ENCODE results near the gene PRRC2B.

The PRRC2B gene

DNA sequence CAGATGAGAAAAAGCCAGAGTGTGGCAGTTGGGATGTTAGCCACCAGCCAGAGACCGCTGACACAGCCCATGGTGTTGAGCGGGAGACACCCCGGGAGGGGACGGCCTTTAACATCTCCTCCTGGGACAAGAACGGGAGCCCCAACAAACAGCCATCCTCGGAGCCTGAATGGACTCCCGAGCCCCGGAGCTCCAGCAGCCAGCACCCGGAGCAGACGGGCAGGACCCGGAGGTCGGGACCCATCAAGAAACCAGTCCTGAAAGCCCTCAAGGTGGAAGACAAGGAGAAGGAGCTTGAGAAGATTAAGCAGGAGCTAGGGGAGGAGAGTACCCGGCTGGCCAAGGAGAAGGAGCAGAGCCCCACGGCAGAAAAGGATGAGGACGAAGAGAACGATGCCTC is 80.8 kb downstream of the PRRC2B start:
- no peak for DNase-seq

DNA sequence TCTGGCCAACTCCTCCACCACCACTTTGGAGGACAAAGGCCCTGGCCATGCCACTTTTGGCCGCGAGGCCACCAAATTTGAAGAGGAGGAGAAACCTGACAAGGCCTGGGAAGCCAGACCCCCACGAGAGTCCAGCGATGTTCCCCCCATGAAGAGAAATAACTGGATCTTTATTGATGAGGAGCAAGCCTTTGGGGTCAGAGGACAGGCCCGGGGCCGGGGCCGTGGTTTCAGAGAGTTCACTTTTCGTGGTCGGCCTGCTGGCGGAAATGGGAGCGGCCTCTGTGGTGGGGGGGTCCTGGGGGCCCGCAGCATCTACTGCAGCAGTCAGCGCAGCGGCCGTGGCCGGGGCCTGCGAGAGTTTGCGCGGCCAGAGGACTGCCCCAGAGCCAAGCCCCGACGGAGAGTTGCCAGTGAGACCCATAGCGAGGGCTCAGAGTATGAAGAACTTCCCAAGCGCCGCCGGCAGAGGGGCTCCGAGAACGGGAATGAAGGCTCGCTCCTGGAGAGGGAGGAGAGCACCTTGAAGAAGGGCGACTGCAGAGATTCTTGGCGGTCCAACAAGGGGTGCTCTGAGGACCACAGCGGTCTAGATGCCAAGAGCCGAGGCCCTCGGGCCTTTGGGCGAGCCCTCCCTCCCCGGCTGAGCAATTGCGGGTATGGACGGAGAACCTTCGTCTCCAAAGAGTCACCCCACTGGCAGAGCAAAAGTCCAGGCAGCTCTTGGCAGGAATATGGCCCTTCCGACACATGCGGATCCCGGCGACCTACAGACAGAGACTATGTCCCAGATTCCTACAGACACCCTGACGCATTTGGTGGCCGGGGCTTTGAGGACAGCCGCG is 81.4 kb downstream of the PRRC2B start:
- no peak for DNase-seq

- DNase-seq = no peak
Observed at GRCh38 chr9:131475956-131476776, 82.3 kb downstream of the PRRC2B start.

DNA sequence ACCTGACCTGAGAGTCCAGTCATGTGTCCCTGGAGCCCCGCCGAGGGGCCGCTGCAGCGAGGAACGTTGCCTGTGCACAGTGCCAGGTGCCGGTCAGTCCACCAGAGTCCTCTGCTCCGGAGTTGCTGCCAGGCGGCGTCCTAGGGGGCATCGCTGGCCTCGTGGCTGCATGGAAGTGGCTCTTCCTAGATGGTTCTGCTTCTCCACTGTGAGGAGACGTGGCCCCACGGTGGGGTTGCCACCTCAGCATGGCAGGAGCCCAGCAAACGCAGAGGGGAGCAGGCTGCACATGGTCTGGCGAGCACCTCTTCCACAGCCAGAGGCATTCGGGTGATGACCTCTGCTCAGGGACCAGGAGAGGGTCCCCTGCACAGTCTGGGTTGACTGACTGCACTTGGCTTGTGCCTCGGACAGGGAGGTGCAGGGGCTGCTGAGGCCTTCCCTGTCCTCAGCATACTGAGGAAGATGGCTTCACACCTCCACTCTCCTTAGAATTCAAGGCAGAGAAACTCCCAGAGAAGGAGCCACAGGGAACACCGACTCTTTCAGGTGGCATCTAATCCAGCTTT is 83.0 kb downstream of the PRRC2B start:
- no peak for DNase-seq

- no peak for DNase-seq
Observed at GRCh38 chr9:131477367-131477766, 83.5 kb downstream of the PRRC2B start.

DNA sequence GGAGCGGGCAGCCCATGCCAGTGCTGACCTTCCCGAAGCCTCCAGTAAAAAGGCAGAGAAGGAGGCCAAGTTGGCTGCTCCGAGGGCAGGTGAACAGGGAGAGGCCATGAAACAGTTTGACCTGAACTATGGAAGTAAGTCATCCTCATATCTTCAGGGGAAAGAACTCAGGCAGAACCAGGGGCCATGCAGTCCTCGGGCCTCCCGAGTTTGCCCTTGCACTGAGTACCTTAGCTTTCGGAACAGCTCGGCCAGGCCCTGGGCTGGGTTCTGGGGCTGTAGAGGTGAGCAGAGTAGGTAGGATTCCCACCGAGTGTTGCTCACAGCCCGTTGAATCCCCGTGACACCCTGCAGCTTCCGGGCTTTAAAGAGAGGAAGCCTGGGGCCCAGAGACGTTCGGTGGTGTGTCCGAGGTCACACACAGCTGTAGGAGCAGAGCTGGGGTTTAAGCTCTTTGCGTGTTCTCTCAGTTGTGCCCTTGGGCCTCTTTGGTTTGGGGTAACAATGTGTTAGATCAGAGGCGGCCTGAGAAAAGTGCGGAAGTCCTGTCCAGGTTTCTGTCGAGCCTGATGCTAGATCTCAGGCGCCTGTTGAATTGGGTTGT is 84.0 kb downstream of the PRRC2B start:
- DNase-seq = no peak

GRCh38 chr9:131478421-131478868 is 84.6 kb downstream of the PRRC2B start:
- peak; percentile 69 for DNase-seq

DNA sequence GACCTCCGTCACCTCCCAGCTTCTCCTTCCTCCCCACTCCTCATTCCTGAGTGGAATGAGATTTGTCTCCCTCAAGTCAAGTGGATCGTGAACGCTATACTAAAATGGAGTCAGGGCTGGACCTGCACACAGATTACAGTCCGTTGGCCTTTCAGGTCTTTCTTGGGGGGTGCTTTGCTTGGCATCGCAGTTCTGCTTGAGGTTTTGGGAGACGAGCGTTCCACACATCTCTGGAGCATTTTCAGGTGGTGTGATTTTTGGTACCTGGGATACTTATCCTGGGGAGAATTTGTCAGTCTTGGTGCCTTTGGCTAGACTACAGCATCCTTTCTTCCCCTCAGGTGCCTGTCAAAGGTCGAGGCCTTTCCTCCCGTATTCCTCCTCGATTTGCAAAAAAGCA is 85.0 kb downstream of the PRRC2B start:
- no peak for DNase-seq

DNA sequence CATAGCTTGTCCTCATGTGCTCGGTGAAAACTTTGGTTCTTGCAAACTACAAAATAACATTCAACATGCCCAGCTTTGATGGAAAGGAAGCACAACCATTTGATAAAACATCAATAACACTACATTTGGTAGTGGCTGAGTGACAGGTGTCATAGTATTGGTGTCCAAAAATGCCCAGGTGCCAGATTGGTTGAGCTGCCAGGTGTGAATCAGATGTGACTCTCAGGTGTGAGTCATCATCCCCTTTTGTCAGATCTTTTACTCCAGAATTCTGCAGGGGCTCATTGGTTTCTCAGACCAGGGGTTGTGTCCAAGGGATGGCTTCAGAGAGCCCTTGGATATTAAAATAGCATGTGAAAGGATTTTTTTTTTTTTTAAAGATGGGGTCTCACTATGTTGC is 86.4 kb downstream of the PRRC2B start:
- DNase-seq = no peak

GRCh38 chr9:131481441-131482342 is 87.8 kb downstream of the PRRC2B start:
- no peak for DNase-seq

- DNase-seq = no peak
Observed at GRCh38 chr9:131482343-131483006, 88.6 kb downstream of the PRRC2B start.

GRCh38 chr9:131483319-131484050 is 89.6 kb downstream of the PRRC2B start:
- no peak for DNase-seq

DNA sequence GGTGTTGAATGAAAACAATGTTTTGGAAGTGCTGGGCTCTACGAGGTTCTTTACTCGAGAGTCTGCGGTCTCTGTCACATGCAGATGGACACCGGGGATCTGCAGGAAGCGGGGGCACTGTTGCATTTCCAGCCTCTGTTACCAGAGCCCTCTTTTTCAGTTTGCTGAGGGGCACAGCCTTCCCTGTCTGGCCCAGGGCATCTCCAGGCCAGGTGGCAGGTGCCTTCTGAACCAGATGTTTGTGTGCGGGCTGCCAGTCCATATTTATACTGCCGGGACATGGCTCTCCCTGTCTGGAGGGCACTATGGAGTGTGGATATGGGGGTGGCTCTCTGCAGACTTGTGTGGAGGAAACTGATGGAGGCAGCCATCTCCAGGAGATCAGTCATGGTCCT is 90.2 kb downstream of the PRRC2B start:
- DNase-seq = no peak

- DNase-seq = no peak
Observed at GRCh38 chr9:131484560-131485185, 90.8 kb downstream of the PRRC2B start.

- no peak for DNase-seq
Observed at GRCh38 chr9:131485206-131485605, 91.3 kb downstream of the PRRC2B start.

- no peak for DNase-seq
Observed at GRCh38 chr9:131485728-131486422, 92.0 kb downstream of the PRRC2B start.

- DNase-seq = no peak
Observed at GRCh38 chr9:131487001-131487400, 93.1 kb downstream of the PRRC2B start.

DNA sequence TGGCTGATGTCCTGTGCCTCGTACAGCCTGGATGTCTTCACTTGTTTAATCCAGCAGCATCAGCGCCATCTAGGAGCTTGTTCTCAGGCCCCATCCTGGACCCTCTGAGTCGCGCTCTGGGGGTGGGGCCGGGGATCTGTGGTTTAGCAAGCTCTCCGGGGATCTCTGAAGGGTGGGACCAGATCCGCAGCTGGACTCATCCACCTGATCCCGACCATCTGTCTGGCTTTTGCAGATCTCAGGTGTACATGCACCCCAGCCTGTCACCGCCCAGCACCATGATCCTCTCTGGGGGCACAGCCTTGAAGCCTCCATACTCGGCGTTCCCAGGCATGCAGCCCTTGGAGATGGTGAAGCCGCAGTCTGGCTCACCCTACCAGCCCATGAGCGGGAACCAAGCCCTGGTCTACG is 93.7 kb downstream of the PRRC2B start:
- no peak for DNase-seq

GRCh38 chr9:131490514-131490913 is 96.6 kb downstream of the PRRC2B start:
- no peak for DNase-seq

All from stimulated activated CD4-positive, alpha-beta T cell treated with anti-CD3 and anti-CD28 coated beads, Interleukin-15, amount 100 ng/mL, for 24 hours (primary cell).